GM19043 (cell line): ENCODE measurements around the gene IL17A.
A peak's percentile ranks its signal among the peaks of the same experiment; 100 is the strongest.

Experiments
- ATAC-seq: cut with Tn5 transposase; IDR thresholded peaks from one replicate; pipeline ENCODE4 v1.9.1; 2021; ENCODE audit warnings: low read depth; ENCODE audit not compliant: unreplicated experiment

Gene IL17A

DNA sequence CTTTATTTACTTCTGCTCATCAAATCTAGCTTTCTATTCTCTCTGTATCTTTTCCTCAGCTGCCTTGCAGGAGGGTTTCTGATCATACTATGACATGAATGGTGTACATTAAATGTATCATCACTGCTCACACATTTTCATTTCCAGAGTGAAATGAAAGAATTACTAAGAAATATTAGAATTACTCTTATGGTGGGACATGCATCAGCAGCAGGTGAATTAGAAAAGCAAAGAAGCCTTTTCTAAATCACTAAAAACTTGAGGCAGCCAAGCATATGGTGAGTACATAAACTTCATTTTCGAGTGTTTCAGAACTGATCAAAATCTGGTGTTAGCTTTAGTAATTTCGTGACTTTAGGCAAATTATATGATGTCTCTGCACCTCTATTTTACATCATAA lies 23.6 kb downstream of the IL17A start:
- peak; percentile 39 for ATAC-seq

DNA sequence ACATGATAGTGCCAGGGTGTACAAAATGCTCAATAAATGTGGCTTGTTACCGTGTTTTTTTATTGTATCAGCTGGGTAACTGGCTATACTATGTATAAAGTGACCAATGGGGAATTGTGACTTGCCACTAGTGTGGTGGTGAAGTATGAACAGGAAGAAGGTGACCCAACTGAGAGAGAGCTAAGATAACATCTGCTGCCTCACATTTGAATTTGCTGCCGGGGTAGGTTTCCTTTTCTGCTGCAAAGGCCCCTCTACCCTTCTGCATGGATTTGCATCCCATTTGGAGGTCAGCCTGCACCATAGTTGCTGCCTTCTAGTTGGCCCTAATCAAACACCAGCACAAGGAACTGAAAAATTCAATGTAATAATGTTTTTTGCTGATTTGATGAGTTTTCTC lies 24.1 kb downstream of the IL17A start:
- peak; percentile 85 for ATAC-seq

DNA sequence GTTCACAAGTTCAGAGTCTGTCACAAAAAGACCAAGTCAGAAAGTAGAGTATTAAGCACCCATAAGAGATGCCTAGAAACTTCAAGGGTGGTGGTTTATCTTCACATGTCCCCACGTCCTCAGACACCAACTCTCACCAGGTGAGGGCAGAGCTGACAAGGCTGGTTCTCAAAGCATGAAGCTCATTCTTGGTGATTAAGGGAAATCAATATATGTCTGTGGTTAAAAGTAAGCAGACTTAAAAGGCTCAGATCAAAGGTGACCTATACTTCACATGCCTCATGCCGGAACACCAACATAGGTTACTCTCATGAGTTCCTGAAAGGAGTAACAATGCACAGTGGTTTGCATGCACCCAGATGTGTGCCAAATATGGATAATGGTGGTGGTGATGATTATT lies 27.0 kb downstream of the IL17A start:
- ATAC-seq: no peak

DNA sequence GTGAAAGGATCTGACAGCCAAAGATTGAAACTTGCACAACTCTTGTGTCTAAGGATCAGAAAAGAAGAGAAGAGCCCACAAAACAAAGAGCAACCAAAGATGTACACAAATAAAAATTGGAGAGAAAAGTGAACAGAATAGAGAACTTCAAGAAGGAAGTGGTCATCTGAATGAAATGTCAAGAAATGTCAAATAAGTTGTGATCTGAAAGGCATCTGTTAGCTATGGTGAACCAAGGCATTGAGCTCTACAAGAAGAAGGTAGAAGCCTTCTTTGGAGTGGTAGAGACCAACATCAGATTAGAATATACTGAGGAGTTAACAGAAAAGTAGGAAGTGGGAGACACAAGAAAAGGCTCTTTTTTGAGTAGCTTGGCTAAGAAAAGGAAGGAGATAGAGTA lies 29.6 kb downstream of the IL17A start:
- ATAC-seq: no peak

DNA sequence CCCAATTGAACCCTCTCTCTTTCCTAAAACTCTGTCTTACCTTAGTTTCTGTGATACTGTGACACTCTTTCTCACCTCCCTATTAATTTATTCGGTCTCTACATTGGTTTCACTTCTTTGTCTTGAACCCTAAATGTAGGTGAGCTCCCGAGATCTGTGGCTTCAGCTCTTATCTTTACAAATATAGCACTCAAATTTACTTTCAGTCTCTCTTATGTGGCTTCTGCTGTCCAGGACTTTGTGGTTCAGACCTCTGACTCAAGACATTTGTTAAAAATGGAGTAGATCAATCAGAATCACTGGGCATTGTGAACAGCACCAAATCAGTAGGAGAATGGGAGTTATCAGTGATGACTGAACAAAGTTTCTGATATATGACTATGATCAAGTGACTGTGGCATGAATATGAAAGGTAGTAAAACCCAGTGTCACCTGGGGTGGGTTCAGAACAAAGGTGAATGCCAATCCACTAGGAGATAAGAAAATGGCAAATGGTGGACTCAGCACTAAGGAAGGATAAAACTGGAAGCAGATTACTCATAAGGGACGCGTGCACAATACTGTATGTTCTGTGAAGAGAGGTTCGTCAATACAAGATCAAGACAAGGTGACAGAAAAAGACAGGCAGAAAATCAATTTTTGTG lies 30.9 kb downstream of the IL17A start:
- ATAC-seq: no peak

DNA sequence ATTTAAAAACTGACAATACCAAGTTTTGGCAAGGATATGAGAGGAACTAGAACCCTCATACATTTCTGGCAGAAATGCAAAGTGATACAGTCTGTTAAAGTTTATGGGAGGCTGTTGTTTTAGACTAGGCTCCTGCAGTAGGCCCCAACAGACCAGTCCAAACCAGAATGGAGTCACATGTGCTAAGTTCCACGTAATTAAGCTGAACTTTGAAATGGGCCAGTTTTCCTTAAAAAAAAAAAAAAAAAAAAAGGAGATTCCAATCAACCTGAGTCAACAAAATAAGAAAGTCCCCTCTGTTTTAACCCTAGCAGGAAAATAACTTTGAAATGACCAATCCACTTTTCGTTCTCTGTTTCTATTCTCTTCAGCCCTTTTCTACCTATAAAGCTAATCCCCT lies 31.6 kb downstream of the IL17A start:
- ATAC-seq: no peak

DNA sequence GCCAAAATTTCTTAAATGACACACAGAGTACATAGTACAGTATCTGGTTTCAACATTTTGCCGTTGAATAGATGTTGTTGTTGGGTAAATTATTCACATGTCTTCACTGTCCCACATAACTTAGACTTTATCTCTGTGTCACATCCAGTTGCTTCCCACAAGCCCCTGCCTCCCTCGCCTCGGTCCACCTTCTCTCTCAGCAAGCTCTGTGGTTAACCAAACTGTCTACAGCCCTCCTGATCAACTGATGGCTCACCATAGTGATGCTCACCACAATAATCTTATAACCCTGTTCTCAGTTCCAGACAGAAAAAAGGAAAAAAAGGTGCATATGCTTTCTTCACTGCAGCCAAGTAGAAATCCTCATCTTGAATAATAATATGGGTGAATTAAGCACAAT lies 35.1 kb downstream of the IL17A start:
- no peak for ATAC-seq

DNA sequence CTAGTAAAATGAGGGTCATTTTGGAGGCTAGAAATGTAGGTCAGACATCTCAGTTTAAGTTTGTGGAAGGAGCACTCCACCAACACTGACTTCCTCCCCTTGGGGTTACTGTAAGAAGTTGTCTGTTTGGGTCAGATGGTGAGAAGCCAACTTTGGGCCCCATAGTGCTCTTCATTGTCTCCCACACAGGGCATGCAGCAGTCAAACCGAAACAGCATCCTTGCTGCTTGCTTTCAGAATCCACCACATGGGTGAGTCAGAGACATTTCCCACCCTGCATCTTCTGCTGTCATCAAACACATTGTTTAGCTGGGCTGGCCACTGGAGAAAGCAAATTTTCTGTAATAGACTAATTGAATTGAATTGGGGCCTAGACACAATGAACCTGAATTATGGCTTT lies 41.3 kb downstream of the IL17A start:
- peak; percentile 100 for ATAC-seq

DNA sequence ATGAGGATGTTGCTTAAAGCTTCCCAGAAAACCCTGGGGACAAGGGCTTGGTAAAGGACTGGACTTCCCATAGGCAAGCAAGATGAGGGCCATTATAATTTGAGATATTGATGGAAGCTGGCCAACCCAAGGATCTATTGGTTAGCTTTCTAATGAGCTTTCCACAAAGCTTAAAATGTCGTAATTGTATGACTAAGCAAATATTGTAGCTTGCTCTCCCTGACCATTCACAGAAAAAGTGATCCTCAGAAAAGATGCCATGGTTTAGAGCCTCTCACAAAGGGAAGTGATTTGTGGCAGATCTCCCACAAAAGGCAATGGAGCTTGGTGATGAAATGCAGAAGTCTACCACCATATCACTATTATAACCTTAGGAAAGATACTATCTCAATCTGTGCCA lies 44.5 kb downstream of the IL17A start:
- no peak for ATAC-seq

DNA sequence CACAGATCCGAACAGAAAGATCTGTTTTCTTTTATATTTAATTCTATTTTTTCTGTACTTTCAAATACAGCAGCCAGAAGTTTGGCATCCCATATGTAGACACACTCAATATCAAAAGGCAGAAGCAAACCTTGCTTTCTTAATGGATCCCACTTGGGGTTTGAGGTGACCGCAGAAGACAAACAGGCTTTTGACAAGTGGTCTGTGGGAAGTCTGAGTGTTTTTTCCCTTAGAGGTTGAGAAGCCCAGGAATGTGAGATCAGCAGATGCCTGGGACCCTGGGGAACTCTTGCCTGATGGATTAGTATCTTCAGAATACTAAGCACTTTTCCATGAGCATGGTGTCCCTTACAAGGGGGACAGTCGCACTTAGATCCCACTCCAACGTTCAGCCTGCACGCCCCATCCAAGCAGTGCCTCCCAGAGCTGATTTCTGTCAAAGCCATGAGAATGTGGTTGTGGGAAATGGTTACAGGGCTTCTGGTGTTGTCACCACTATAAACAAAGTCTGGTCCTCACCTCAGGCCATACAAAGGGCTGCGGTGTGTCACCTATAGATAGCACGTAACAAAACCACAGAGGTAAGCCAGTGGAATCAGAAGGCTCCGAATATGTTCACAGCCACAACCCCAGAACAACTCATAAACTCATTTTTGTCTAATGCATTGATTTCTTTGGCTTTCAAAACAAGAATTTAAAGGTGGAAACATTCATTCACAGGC lies 45.4 kb downstream of the IL17A start:
- no peak for ATAC-seq

DNA sequence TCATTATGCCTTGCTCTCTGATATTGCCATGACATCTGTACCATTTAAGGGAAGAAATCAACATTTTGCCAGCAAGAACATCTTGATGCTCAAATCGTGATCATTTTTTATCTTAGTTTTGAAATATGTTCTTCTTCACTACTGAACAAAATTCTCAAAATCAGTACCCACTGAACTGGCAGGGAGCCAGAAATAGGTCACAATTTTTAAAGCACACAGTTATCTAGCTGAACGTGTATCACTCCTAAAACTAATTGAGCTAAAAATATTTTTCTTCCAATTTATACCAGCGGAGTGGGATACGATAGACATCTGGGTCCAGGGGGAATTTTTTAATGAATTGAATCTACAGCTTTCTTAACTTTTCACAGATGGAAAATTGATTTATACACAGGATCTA lies 46.8 kb downstream of the IL17A start:
- no peak for ATAC-seq

DNA sequence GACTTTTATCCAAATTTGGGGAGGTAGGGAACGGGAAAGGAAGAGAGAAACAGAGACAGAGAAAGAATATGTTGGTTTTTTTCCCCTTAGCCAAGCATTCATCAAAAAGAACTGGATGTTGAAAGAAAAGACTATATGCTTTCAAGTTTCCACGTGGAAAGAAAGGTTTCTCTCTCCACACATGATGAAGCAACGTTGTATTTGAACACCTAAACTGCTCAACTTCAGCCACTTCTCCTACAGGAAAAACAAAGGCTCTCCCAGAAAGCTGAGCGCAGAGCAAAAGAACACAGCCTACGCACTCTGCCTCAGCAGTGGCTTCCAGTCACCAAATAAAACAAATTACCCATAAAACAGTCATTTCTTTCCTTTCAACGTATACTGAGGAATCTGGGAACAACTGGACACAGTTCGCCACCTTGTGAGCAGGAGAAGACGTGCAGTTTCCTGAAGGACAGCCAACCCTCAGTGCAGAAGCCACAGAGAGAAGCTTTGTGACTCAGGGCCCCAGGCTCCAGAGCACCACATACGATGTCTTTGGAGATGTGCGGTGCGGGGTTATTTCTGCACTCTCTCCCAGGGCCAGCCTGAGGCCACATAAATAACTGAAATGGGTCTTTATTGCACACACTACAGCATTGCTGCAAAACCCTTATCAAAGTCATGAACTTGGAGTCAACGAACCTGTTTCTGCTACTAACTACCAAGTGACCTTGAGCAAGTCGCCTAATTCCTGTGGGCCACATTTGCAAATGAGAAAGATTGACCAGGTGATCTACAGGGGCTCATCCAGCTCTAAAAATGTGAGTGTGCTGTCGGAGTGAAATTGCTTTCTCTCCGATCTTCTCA lies 48.0 kb downstream of the IL17A start:
- peak; percentile 75 for ATAC-seq
